K562 treated with DMSO at 1 percent for 24 hours (cell line): ENCODE results near the gene TBCB. TPM values are rescaled to one million over a fixed set of nuclear protein-coding genes. Genes with fewer than 3 reads are reported as not detected.

Experiments
- total RNA-seq: library from RNA; unstranded; fragments of 300-600 nt; gene quantifications from 2 replicates; pipeline ENCODE4 v1.2.3, GENCODE V29; 2022; ENCODE audit warnings: low read depth; ENCODE audit not compliant: insufficient read depth

The TBCB gene, protein sequence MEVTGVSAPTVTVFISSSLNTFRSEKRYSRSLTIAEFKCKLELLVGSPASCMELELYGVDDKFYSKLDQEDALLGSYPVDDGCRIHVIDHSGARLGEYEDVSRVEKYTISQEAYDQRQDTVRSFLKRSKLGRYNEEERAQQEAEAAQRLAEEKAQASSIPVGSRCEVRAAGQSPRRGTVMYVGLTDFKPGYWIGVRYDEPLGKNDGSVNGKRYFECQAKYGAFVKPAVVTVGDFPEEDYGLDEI
- 112 and 130 TPM in 2 replicates for total RNA-seq

DNA sequence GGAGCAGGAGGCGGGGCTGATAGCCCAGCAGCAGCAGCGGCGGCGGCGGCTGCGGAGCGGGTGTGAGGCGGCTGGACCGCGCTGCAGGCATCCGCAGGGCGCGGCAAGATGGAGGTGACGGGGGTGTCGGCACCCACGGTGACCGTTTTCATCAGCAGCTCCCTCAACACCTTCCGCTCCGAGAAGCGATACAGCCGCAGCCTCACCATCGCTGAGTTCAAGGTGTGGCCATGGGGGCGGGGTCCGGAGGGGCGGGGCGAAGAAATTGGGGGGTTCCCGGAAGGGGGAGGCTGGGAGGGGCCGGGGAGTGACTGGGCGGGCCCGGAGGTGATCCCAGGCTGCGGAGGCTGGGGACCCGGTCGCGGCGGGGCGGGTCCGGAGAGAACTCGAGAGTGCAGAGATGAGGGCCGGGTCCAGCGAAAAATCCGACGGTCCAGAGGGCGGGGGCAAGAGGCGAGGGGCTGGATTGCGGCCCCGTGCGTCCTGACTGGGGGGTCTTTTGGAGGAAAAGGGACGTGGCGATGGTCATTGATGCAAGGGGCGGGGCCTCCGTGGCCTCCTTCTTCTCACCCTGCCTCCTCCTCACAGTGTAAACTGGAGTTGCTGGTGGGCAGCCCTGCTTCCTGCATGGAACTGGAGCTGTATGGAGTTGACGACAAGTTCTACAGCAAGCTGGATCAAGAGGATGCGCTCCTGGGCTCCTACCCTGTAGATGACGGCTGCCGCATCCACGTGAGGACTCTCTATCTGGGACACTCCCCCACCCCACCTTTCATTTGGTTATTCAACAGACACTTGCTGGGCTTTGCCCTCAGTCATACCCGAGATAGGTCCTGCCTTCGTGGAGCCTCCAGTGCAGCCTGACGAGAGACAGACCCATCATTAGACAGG lies at the start of gene TBCB:
TSS of gene TBCB (plus strand) at position 16 of the 891 bp plus-strand sequence. CDS start at position 109, 93 bp downstream.

DNA sequence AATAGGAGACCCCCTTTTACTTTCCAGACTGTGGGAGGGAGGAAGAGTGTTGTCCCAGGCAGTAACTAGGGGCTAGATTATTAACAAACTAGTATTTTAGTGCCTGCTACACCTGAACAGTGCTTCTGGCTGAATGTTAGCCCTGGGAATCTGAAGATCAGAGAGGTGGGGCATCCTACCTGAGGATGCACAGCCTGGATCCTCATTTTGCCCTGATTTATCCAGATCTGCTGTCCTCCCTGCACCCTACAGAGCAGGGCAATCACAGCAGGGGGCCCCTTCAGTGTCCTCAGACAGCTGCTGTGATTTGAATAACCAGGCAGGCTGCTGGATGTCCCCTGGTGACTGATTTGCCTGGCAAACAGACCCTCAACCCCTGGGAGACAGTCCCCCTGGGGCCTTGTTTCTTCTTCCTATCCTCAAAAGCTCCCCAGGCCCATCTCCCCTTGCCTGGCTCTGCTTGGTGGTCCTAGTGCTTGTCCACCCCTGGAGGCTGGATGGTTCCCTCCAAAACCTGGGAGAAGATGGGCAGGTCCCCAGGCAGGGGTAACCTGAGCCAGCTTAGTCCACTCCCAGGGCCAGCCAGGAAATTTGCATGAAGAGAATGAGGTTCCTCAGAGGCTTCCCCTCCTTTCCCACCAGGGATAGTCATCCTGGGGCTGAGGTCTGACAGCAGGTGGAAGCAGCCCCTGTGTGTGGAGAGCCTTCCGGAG lies 4.6 kb upstream of the TBCB start, which contains the start of gene OVOL3:
TSS of gene OVOL3 (plus strand) at position 657 of the 713 bp plus-strand sequence. CDS start 60 bp downstream, outside the sequence.

DNA sequence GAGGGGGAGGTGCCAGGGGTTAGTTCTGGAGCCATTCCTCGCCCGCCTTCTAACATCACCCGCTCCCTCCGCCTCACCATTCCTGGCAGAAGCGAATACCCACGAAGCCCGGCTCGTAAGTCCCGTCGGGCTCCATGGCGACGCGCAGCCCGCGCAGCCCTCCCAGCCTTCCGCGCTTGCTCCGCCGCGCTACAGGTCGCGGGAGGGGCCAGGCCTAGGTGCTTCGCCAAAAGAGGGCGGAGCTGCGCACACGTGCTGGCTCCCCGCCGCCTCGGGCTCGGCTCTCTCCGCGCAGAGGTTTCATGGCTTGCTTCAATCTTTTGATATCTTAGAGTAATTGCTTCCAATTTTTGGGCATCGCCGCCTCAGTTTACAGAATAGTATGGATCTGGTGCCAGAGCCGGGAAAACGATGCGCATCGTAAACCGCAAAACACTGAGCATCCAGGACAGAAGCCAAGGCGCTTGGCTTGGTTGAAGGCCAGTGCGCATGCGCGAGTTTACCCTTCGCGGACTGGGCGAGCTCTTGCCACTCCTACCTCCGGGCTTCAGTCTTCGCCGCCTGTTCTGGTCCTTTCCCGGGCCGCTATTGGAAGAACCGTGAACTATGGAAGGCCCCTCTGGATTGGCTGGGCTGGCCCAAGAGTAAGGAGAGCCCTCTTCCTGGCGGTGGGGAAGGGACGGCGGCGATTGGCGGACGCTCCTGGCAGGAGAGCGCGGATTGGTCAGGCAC lies 381 bp upstream of the TBCB start, which contains the start of gene POLR2I:
TSS of gene POLR2I (minus strand) at position 155 of the 732 bp plus-strand sequence. CDS start at position 136, 19 bp downstream.

DNA sequence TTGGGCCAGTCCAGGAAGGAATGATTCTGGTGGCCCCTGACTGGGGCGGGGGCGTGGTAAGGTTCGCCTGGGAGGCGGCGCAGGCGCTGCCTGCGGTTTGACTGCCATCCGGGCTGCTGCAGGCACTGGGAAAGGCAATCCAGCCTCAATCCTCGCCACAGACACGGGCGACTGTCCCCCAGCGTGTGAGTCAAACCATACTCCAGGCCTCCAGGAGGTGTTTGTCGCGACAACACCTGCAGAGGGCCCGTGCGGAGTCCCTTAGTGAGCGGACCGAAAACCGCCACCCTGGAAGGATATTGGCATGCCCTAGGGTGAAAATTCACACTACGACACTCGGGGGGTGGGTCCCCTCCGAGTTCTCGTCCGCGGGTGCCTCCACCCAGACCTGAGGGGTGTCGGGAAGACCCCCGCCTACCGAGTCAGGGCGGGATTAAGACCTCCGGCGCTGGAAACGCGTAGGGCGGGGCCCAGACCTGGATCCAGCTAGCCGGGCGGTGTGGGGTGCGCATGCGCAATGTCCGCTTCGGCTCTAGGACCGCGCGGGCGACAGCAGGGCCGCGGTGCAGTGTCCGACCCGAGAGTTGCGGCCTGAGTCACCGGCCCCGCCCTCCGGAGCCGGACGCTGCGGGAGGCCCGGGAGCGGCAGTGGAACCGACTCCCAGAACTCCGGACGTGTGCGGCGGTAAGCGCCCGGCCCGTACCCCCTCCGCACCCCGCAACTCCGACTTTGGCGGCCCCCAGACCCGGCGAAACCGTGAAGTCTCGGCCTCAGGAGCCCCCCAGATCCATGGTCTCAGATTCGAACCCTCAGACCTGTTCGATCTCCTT lies 24.4 kb downstream of the TBCB start, which contains the start of gene CAPNS1:
TSS of gene CAPNS1 (plus strand) at position 594 of the 831 bp plus-strand sequence. CDS start 946 bp downstream, outside the sequence.

DNA sequence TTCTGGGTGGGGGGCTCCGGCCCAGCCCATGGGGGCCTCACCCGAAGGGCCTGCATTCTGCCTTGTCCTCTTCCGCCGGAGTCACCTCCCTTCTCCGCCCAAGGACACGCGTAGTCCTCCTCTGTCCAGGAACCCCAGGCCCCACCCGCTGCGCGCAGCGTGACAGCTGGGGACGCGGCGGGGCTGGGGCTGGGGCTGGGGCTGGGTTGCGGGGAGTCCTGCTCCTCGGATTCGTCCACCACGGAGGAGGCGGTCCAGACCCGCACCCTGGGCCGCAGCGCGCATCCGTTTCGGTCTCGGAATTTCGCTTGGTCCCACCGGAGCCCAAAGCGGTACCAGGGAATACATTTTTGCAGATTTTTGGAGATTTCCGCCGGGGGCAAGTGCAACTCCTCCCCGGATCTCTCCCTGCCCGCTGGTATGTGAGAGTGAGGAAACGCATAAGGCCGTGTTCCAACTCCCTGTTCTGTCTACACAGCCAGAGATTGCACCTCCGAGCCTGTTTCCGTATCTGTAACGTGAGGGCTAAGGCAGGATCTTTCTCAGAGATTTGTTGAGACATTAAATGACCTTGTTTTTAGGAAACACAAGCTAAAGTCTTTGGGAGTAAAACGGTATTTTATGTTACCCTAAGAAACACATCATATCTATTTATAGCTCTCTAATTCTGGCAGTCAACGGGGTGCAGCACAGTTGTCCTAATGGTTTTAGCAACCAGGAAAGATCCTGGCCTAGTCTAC lies 37.3 kb downstream of the TBCB start, which contains the start of gene COX7A1:
TSS of gene COX7A1 (minus strand) at position 96 of the 740 bp plus-strand sequence. CDS start at position 56, 40 bp downstream.

Other genes with a start within 250 kb of the TBCB start
- 21.4 and 23.2 TPM in 2 replicates for gene APLP1, start 246.9 kb upstream of the TBCB start, total RNA-seq
- 6.9 and 7.5 TPM in 2 replicates for gene NFKBID, start 214.9 kb upstream of the TBCB start, total RNA-seq
- gene HCST, start 212.9 kb upstream of the TBCB start, total RNA-seq = not detected in 2 replicates
- gene TYROBP, start 207.2 kb upstream of the TBCB start, total RNA-seq = 24.5 and 26.3 TPM in 2 replicates
- 0.32 and 0.80 TPM in 2 replicates for gene LRFN3, start 179.1 kb upstream of the TBCB start, total RNA-seq
- 65.0 and 68.6 TPM in 2 replicates for gene SDHAF1, start 120.3 kb upstream of the TBCB start, total RNA-seq
- 0.51 TPM in 1 of 2 replicates, not detected in the other for gene SYNE4, start 106.7 kb upstream of the TBCB start, total RNA-seq
- gene ALKBH6, start 101.3 kb upstream of the TBCB start, total RNA-seq = 49.2 and 50.7 TPM in 2 replicates
- 1.1 and 7.2 TPM in 2 replicates for gene CLIP3, start 82.6 kb upstream of the TBCB start, total RNA-seq
- 8.1 and 8.7 TPM in 2 replicates for gene THAP8, start 61.2 kb upstream of the TBCB start, total RNA-seq
- 40.2 and 43.2 TPM in 2 replicates for gene WDR62, start 60.6 kb upstream of the TBCB start, total RNA-seq
- 0.70 TPM in 1 of 2 replicates, not detected in the other for gene OVOL3, start 4.3 kb upstream of the TBCB start, total RNA-seq
- 89.6 and 182 TPM in 2 replicates for gene POLR2I, start 593 bp upstream of the TBCB start, total RNA-seq
- gene CAPNS1, start 24.6 kb downstream of the TBCB start, total RNA-seq = 307 and 326 TPM in 2 replicates
- gene COX7A1, start 37.0 kb downstream of the TBCB start, total RNA-seq = not detected in 2 replicates
- gene ZNF565, start 99.2 kb downstream of the TBCB start, total RNA-seq = 0.51 and 1.1 TPM in 2 replicates
- 26.4 and 32.6 TPM in 2 replicates for gene ZNF146, start 99.6 kb downstream of the TBCB start, total RNA-seq